22Rv1 (cell line): ENCODE measurements around the gene S1PR1.

ENCODE experiments used
- CTCF ChIP-seq: fragments of 450-650 bp; IDR thresholded peaks from 2 replicates; pipeline ENCODE4 v1.5.1; 2017; ENCODE audit warnings: mild to moderate bottlenecking
- ZFX ChIP-seq: fragments of 450-650 bp; IDR thresholded peaks from 2 replicates; pipeline ENCODE4 v1.6.1; 2017; ENCODE audit warnings: antibody characterized with exemption, borderline replicate concordance

GRCh38 chr1:101288491-101288944, 51.7 kb downstream of the S1PR1 start:
- TF ChIP-seq CTCF, result peak; percentile 89
- no peak for TF ChIP-seq ZFX
